SK-N-SH treated with all-trans-retinoic acid at 6 μM for 48 hours (cell line): ENCODE measurements around the gene KRT6B.

ENCODE experiments used
- ATAC-seq: fragments of 200-7000 bp; cut with Tn5 transposase; 3 replicates; pipeline ENCODE4 v1.9.1; 2020; ENCODE audit warnings: mild to moderate bottlenecking, moderate library complexity
- ARNTL ChIP-seq: fragments of 450-650 bp; formaldehyde crosslinking; IDR thresholded peaks from 2 replicates; pipeline ENCODE4 v1.5.0; 2020; ENCODE audit warnings: low read depth, mild to moderate bottlenecking, moderate library complexity, borderline replicate concordance
- CSDC2 ChIP-seq: fragments of 250-450 bp; sonication (Bioruptor Pico); IDR thresholded peaks from 2 replicates; pipeline ENCODE4 v1.5.0; 2020; ENCODE audit warnings: mild to moderate bottlenecking, moderate library complexity
- ESRRG ChIP-seq: fragments of 250-450 bp; sonication (Bioruptor Pico); IDR thresholded peaks from 2 replicates; pipeline ENCODE4 v1.6.1; 2021; ENCODE audit warnings: mild to moderate bottlenecking
- GLIS3 ChIP-seq: fragments of 250-450 bp; sonication (Bioruptor Pico); IDR thresholded peaks from 2 replicates; pipeline ENCODE4 v1.5.0; 2020; ENCODE audit warnings: mild to moderate bottlenecking, moderate library complexity
- ISL1 ChIP-seq: fragments of 250-450 bp; sonication (Bioruptor Pico); IDR thresholded peaks from 2 replicates; pipeline ENCODE4 v2.1.2; 2022; ENCODE audit warnings: mild to moderate bottlenecking, moderate library complexity
- OSR1 ChIP-seq: fragments of 250-450 bp; sonication (Bioruptor Pico); IDR thresholded peaks from 2 replicates; pipeline ENCODE4 v1.8.0; 2022; ENCODE audit warnings: moderate library complexity, mild to moderate bottlenecking, inconsistent platforms
- PPARA ChIP-seq: fragments of 250-450 bp; sonication (Bioruptor Pico); IDR thresholded peaks from 2 replicates; pipeline ENCODE4 v1.5.0; 2020; ENCODE audit warnings: mild to moderate bottlenecking, borderline replicate concordance
- RARB ChIP-seq: fragments of 250-450 bp; sonication (Bioruptor Pico); IDR thresholded peaks from 2 replicates; pipeline ENCODE4 v1.8.0; 2021; ENCODE audit warnings: mild to moderate bottlenecking, moderate library complexity
- SNAI2 ChIP-seq: fragments of 250-450 bp; sonication (Bioruptor Pico); IDR thresholded peaks from 2 replicates; pipeline ENCODE4 v1.5.0; 2020; ENCODE audit warnings: mild to moderate bottlenecking, moderate library complexity
- TCF4 ChIP-seq: fragments of 250-450 bp; sonication (Bioruptor Pico); IDR thresholded peaks from 2 replicates; pipeline ENCODE4 v1.8.0; 2021; ENCODE audit warnings: mild to moderate bottlenecking, moderate library complexity, borderline replicate concordance
- ZC3H10 ChIP-seq: fragments of 250-450 bp; sonication (Bioruptor Pico); IDR thresholded peaks from 2 replicates; pipeline ENCODE4 v1.5.1; 2021; ENCODE audit warnings: mild to moderate bottlenecking, moderate library complexity
- ZFP3 ChIP-seq: fragments of 250-450 bp; sonication (Bioruptor Pico); IDR thresholded peaks from 2 replicates; pipeline ENCODE4 v1.5.0; 2020; ENCODE audit warnings: mild to moderate bottlenecking, moderate library complexity
- ZFP30 ChIP-seq: fragments of 450-650 bp; formaldehyde crosslinking; IDR thresholded peaks from 2 replicates; pipeline ENCODE4 v1.5.0; 2022; ENCODE audit warnings: mild to moderate bottlenecking, moderate library complexity
- ZNF565 ChIP-seq: fragments of 450-650 bp; formaldehyde crosslinking; conservative IDR thresholded peaks from 2 replicates; pipeline ENCODE4 v1.5.0; 2020; ENCODE audit warnings: low read depth, mild to moderate bottlenecking, moderate library complexity
- ZNF70 ChIP-seq: fragments of 450-650 bp; formaldehyde crosslinking; IDR thresholded peaks from 2 replicates; pipeline ENCODE4 v1.5.0; 2020; ENCODE audit warnings: mild to moderate bottlenecking, moderate library complexity
- ZNF8 ChIP-seq: fragments of 450-650 bp; formaldehyde crosslinking; IDR thresholded peaks from 2 replicates; pipeline ENCODE4 v1.5.0; 2020; ENCODE audit warnings: mild to moderate bottlenecking, moderate library complexity
- TF ChIP-seq, protein P1 (sequence below): fragments of 250-450 bp; sonication (Bioruptor Pico); IDR thresholded peaks from 2 replicates; pipeline ENCODE4 v1.5.1; 2021; ENCODE audit warnings: mild to moderate bottlenecking, moderate library complexity
- TF ChIP-seq, protein P2 (sequence below): fragments of 250-450 bp; sonication (Bioruptor Pico); IDR thresholded peaks from 2 replicates; pipeline ENCODE4 v1.5.1; 2020; ENCODE audit warnings: low read depth, mild to moderate bottlenecking, moderate library complexity
- TF ChIP-seq, protein P3 (sequence below): fragments of 250-450 bp; sonication (Bioruptor Pico); IDR thresholded peaks from 2 replicates; pipeline ENCODE4 v1.8.0; 2020; ENCODE audit warnings: mild to moderate bottlenecking, moderate library complexity, borderline replicate concordance
- TF ChIP-seq, protein P4 (sequence below): fragments of 250-450 bp; sonication (Bioruptor Pico); IDR thresholded peaks from 2 replicates; pipeline ENCODE4 v1.8.0; 2021; ENCODE audit warnings: low read depth, mild to moderate bottlenecking, moderate library complexity, borderline replicate concordance

KRT6B gene

DNA sequence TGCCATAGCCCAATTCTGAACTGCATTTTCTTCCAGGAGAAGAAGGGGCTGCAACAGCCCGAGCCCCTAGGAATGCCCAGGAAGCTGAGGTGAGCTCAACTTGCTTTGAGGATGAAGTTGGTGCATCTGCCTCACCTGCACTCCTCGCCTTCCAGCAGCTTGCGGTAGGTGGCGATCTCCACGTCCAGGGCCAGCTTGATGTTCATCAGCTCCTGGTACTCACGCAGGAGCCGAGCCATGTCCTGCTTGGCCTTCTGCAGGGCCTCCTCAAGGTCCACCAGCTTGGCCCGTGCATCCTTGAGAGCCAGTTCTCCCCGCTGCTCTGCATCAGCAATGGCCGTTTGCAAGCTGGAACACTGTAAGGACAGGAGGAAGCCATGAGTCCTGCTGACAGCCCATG, 23.8 kb downstream of the KRT6B start:
- TF ChIP-seq ZC3H10 (CRISPR knock-in tag) (no peak), ZNF565 (no peak), ARNTL (CRISPR knock-in tag) (no peak), PPARA (no peak), ISL1 (no peak)
- TF ChIP-seq, protein P1, sequence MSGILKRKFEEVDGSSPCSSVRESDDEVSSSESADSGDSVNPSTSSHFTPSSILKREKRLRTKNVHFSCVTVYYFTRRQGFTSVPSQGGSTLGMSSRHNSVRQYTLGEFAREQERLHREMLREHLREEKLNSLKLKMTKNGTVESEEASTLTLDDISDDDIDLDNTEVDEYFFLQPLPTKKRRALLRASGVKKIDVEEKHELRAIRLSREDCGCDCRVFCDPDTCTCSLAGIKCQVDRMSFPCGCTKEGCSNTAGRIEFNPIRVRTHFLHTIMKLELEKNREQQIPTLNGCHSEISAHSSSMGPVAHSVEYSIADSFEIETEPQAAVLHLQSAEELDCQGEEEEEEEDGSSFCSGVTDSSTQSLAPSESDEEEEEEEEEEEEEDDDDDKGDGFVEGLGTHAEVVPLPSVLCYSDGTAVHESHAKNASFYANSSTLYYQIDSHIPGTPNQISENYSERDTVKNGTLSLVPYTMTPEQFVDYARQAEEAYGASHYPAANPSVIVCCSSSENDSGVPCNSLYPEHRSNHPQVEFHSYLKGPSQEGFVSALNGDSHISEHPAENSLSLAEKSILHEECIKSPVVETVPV (CRISPR knock-in tag), result no peak
- TF ChIP-seq, protein P2, sequence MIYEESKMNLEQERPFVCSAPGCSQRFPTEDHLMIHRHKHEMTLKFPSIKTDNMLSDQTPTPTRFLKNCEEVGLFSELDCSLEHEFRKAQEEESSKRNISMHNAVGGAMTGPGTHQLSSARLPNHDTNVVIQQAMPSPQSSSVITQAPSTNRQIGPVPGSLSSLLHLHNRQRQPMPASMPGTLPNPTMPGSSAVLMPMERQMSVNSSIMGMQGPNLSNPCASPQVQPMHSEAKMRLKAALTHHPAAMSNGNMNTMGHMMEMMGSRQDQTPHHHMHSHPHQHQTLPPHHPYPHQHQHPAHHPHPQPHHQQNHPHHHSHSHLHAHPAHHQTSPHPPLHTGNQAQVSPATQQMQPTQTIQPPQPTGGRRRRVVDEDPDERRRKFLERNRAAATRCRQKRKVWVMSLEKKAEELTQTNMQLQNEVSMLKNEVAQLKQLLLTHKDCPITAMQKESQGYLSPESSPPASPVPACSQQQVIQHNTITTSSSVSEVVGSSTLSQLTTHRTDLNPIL, result no peak
- TF ChIP-seq, protein P3, sequence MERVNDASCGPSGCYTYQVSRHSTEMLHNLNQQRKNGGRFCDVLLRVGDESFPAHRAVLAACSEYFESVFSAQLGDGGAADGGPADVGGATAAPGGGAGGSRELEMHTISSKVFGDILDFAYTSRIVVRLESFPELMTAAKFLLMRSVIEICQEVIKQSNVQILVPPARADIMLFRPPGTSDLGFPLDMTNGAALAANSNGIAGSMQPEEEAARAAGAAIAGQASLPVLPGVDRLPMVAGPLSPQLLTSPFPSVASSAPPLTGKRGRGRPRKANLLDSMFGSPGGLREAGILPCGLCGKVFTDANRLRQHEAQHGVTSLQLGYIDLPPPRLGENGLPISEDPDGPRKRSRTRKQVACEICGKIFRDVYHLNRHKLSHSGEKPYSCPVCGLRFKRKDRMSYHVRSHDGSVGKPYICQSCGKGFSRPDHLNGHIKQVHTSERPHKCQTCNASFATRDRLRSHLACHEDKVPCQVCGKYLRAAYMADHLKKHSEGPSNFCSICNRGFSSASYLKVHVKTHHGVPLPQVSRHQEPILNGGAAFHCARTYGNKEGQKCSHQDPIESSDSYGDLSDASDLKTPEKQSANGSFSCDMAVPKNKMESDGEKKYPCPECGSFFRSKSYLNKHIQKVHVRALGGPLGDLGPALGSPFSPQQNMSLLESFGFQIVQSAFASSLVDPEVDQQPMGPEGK (CRISPR knock-in tag), result no peak
- no peak for ATAC-seq

DNA sequence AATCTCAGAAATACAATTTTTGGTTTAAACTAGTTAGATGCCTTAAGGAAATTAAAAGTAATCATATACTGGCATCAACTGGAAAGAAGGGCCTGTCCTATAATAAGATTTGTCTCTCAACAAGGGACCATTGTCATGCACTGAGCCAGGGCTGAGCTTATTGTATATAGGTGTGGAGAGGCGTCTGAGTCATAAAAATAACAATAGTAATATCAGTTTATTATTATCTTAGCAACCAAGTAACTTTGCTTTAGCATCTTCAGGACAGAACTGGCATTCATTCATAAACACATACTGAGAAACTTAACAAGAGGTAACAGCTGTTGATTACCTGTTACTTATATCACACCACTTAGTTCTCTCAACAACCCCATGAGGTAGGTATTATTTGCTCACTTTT, 24.9 kb downstream of the KRT6B start:
- ATAC-seq, result no peak
- no peak for TF ChIP-seq ZFP30 (CRISPR knock-in tag)
- no peak for TF ChIP-seq ZNF70 (CRISPR knock-in tag)
- no peak for TF ChIP-seq ZNF8 (CRISPR knock-in tag)
- TF ChIP-seq, protein P4, sequence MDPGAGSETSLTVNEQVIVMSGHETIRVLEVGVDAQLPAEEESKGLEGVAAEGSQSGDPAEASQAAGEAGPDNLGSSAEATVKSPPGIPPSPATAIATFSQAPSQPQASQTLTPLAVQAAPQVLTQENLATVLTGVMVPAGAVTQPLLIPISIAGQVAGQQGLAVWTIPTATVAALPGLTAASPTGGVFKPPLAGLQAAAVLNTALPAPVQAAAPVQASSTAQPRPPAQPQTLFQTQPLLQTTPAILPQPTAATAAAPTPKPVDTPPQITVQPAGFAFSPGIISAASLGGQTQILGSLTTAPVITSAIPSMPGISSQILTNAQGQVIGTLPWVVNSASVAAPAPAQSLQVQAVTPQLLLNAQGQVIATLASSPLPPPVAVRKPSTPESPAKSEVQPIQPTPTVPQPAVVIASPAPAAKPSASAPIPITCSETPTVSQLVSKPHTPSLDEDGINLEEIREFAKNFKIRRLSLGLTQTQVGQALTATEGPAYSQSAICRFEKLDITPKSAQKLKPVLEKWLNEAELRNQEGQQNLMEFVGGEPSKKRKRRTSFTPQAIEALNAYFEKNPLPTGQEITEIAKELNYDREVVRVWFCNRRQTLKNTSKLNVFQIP (CRISPR knock-in tag), result no peak
- TF ChIP-seq ESRRG (CRISPR knock-in tag), result no peak
- no peak for TF ChIP-seq ARNTL (CRISPR knock-in tag)
- no peak for TF ChIP-seq CSDC2 (CRISPR knock-in tag)
- TF ChIP-seq GLIS3 (CRISPR knock-in tag), result no peak
- TF ChIP-seq ZNF565, result no peak
- no peak for TF ChIP-seq TCF4 (CRISPR knock-in tag)
- TF ChIP-seq OSR1 (CRISPR knock-in tag), result no peak

DNA sequence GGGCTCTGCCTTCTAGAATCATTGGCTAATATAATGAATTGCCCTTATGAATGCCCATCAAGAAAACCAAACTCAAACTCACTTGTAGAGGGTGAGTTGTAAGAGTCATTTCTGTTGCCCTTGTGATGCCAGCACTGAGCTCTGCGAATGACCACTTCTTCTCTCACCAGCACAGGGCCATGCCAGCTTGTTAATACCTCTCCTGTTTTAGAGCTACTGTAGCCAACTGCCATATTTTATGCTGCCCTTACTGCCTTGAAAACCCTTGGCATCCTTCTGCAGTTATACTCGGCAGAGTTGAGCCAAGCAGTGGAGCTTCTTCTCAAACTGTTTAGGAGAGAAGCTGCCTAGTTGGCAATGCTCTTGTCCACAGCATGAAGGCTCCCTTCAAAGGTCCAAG, 25.9 kb downstream of the KRT6B start:
- no peak for TF ChIP-seq RARB (CRISPR knock-in tag)
- TF ChIP-seq ZFP3 (CRISPR knock-in tag), result no peak
- TF ChIP-seq SNAI2 (CRISPR knock-in tag), result no peak
- no peak for TF ChIP-seq ZNF8 (CRISPR knock-in tag)
- no peak for TF ChIP-seq ARNTL (CRISPR knock-in tag)
- TF ChIP-seq, protein P3 (CRISPR knock-in tag), result no peak
- ATAC-seq, result no peak

DNA sequence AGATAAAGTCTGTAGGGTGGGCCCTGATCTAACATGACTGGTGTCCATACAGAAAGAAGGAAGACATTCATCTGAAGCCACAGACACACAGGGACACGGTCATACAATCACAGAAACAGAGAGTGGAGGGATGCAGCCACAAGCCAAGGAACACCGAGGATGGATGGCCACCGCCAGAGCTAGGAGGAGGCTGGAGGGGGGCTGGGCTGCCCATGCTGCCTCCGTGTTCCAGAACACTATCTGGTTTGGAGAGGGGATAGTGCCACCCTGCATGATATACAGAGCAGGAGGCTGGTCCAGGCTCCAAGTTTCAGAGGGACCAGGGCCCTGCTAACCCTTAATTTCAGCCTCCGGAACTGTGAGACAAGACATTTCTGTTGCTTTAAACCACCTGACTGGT, 26.5 kb downstream of the KRT6B start:
- ATAC-seq, result no peak
- TF ChIP-seq OSR1 (CRISPR knock-in tag), result no peak
- TF ChIP-seq, protein P2, result no peak
- TF ChIP-seq, all 23 proteins: peak for 0
